ENCODE data around the gene EVX2. TPM values are rescaled to one million over a fixed set of nuclear protein-coding genes. Genes with fewer than 3 reads are reported as not detected.

EVX2 gene
- total and polyA plus RNA-seq, 12 donors, result not detected

DNA sequence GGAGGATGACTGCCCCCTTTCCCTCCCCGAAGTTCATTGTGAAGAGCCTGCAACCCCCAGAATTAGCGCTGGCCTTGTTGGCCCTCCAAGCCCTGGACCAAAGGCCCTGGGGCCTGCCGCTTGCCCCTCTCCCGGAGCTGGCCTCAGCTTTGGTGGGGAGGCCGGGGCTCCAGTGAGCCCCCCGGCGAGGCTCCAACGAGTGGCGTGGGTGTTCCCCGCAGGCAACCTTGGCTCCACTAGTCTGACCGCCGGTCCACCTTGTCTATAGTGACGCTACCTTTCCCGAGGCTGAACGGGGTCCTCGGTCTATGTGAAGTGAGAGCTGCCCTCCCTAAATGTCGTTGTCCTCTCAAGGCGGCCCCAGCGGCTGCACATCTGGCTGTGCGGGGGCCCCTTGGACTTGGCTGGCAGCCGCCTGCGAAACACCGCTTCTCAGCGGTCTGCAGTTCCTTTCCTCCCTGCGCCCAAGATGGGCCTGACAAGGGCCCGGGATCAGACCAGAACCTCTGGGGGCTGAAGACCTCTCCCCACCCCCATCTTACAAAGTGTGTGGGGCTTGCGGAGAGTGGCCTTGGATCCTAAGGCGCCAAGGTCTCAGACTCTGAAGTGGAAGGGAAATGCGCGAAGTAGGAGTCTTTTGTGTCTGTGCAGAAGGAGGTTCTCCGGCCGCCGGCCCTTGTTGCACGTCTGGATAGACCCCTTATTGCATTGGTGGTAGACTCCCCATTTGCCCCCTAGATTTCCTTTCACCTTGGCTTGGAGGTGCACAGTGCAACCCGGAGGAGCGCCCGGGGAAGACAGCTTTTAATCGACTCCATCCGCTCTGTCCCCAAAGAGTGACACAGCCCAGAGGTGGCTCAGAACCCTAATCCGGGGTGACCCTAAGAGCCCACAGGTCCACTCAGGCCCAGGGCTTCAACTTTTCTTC is 28.9 kb upstream of the EVX2 start:
- no peaks in the 10 kb centered on the region for H3K9me3 ChIP-seq (replicated peaks in 1 of 3)
- H3K4me3 ChIP-seq, result no peak overlapping the region
- no peaks in the 10 kb centered on the region for H3K36me3 ChIP-seq (replicated peaks in 1 of 2)
- WGBS, 4 donors, result 35 to 46% (median 42%) methylated on average over 25 to 40 of the region's 40 CpGs
- no peak for TF ChIP-seq CTCF (IDR thresholded peaks at IDR 0.05)
- no peaks in the 10 kb centered on the region for H3K4me1 ChIP-seq (replicated peaks in 1 of 2)
- intact Hi-C loops (cut with DNase I), result no loop called here
- peaks cover 100% of the 10 kb centered on the region for H3K27me3 ChIP-seq
- H3K27ac ChIP-seq, result no peak overlapping the region
- no peak for DNase-seq

- intact Hi-C loops (cut with DNase I), result no loop called here
- TF ChIP-seq CTCF (IDR thresholded peaks at IDR 0.05) (no peak), POLR2A (IDR thresholded peaks at IDR 0.05) (no peak)
- Histone ChIP-seq H3K27me3 (peaks cover 98% of the 10 kb centered on the region), H3K27ac (no peak overlapping the region), H3K9me3 (replicated peaks in 1 of 3) (no peaks in the 10 kb centered on the region), H3K4me1 (replicated peaks in 1 of 2) (peaks cover 0 to 3% of the 10 kb centered on the region in 2 donors), H3K36me3 (replicated peaks in 1 of 2) (no peaks in the 10 kb centered on the region), H3K4me3 (no peak overlapping the region)
- 23 to 42% (median 36%) methylated on average over 16 to 29 of the region's 29 CpGs for WGBS, 4 donors
- DNase-seq, result no peak
Measured at GRCh38 chr2:176111846-176112374, 28.1 kb upstream of the EVX2 start.

DNA sequence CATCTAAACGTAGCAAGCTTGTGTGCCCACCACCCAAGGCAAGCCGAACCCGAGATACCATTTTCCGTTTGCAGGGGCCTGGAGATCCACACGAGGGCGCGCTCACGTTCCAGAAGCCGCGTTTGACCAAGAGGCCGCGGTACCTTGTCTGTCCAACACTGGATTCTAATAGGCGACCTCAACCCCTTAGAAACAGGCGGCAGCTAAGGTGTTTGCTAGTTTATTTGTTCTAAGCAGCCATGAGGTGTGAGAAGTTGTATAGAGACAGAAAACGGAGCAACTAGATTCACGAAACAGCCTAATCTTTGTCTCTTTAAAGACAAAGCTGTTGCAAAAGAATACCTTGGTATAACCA is 27.5 kb upstream of the EVX2 start:
- TF ChIP-seq POLR2A (IDR thresholded peaks at IDR 0.05) (no peak), CTCF (IDR thresholded peaks at IDR 0.05) (peak; percentile 28 to 58 (median 48))
- Histone ChIP-seq H3K4me3 (no peak overlapping the region), H3K27ac (no peak overlapping the region), H3K36me3 (replicated peaks in 1 of 2) (no peaks in the 10 kb centered on the region), H3K9me3 (replicated peaks in 1 of 3) (no peaks in the 10 kb centered on the region), H3K4me1 (replicated peaks in 1 of 2) (peaks cover 0 to 10% of the 10 kb centered on the region in 2 donors), H3K27me3 (peaks cover 98% of the 10 kb centered on the region)
- peak in 5 of 7 donors; percentile 46 to 66 (median 64) for DNase-seq
- intact Hi-C loops (cut with DNase I), result no loop called here
- 8 to 13% (median 8%) methylated on average over 16 of the region's 16 CpGs for WGBS, 4 donors

GRCh38 chr2:176110415-176111308 is 26.9 kb upstream of the EVX2 start:
- TF ChIP-seq CTCF (IDR thresholded peaks at IDR 0.05) (no peak), POLR2A (IDR thresholded peaks at IDR 0.05) (no peak)
- no peak for DNase-seq
- peaks cover 0 to 10% of the 10 kb centered on the region in 2 donors for H3K4me1 ChIP-seq (replicated peaks in 1 of 2)
- intact Hi-C loops (cut with DNase I), result no loop called here
- H3K27me3 ChIP-seq, result peaks cover 96% of the 10 kb centered on the region
- 32 to 34% (median 33%) methylated on average over 7 of the region's 7 CpGs for WGBS, 4 donors
- no peaks in the 10 kb centered on the region for H3K9me3 ChIP-seq (replicated peaks in 1 of 3)
- H3K4me3 ChIP-seq, result no peak overlapping the region
- H3K36me3 ChIP-seq (replicated peaks in 1 of 2), result no peaks in the 10 kb centered on the region
- no peak overlapping the region for H3K27ac ChIP-seq

Data from adrenal gland (tissue), 12 donors.